Smooth muscle cell of trachea (primary cell): Measurements from ENCODE around the gene HK1. TPM values are rescaled to one million over a fixed set of nuclear protein-coding genes. Genes with fewer than 3 reads are reported as not detected.

Experiments used
- total RNA-seq: library from RNA; depleted of rRNA; stranded (reverse); fragments of >200 nt; gene quantifications from 2 replicates; pipeline ENCODE4 v1.2.1, GENCODE V29; 2014

Gene HK1
- total RNA-seq, result 128 and 135 TPM in 2 replicates

GRCh38 chr10:69278446-69278963 is at the start of gene HK1:
HK1 (plus strand) TSS chr10:69278496.

DNA sequence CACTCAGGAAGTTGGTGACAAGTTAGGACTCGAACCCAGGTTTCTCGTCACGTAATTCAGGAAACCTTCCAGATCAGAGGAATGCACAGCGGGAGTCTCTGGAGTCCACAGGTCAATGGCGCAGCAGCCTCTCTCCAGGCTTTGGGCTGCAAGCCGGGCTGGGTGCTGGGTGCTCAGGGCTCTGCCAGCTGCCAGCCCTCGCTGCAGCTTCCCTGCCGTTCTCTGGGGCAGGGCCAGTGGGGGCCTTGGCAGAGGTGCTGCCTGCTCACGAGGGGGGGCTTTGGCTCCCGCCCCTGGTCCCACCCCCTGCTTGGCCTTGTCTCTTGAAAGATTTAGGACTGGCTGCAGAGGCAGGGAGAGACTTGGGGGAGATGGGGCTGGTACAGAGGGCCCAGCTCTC is 138.4 kb downstream of the HK1 start, which contains the start of gene TACR2:
TSS of gene TACR2 (minus strand) at position 224 of the 400 bp plus-strand sequence. CDS start 595 bp downstream, outside the sequence.

DNA sequence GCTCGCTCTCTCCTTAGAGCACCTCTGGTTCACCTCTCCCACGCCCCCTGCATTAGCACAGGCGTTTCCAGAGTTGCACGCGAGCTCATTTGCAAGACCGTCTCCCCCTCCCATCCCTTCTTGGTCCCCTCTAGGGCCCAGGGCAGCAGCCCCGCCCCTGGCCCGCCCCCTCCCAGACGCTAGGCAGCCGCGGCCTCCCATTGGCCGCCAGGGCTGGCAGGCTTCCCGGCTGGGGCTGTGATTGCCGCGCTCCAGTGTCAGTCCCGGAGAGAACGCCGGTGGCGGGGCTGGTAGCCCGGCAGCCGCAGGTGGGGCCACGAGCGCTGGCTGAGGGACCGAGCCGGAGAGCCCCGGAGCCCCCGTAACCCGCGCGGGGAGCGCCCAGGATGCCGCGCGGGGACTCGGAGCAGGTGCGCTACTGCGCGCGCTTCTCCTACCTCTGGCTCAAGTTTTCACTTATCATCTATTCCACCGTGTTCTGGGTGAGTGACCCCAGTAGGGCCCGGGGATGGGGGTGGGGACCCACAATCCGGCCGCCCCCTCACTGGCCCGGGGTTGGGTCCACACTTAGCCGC is 173.0 kb downstream of the HK1 start, which contains the start of gene TSPAN15:
TSS of gene TSPAN15 (plus strand) at position 257 of the 575 bp plus-strand sequence. CDS start at position 387, 130 bp downstream.

Other genes starting within 250 kb of the HK1 start
- gene SRGN, start 190.4 kb upstream of the HK1 start, total RNA-seq, result 16.7 and 25.8 TPM in 2 replicates
- 28.8 and 49.0 TPM in 2 replicates for gene VPS26A, start 154.3 kb upstream of the HK1 start, total RNA-seq
- gene SUPV3L1, start 98.3 kb upstream of the HK1 start, total RNA-seq, result 29.2 and 29.8 TPM in 2 replicates
- gene HKDC1, start 58.2 kb upstream of the HK1 start, total RNA-seq, result under 0.01 and 0.50 TPM in 2 replicates
- gene TACR2, start 138.4 kb downstream of the HK1 start, total RNA-seq, result not detected in 2 replicates
- gene TSPAN15, start 173.0 kb downstream of the HK1 start, total RNA-seq, result 0.44 TPM in 1 of 2 replicates, not detected in the other